ENCODE data around the gene GRAP.

The GRAP gene

GRCh38 chr17:18981335-18981641 lies 65.5 kb downstream of the GRAP start:
- no peak for DNase-seq

- DNase-seq, result no peak
Measured at GRCh38 chr17:18980682-18981334, 65.9 kb downstream of the GRAP start.

- DNase-seq, result no peak
Measured at GRCh38 chr17:18978655-18979054, 68.1 kb downstream of the GRAP start.

- no peak for DNase-seq
Measured at GRCh38 chr17:18978050-18978449, 68.7 kb downstream of the GRAP start.

- DNase-seq, result no peak
Measured at GRCh38 chr17:18977646-18978045, 69.1 kb downstream of the GRAP start.

- DNase-seq, result no peak
Measured at GRCh38 chr17:18977021-18977420, 69.7 kb downstream of the GRAP start.

GRCh38 chr17:18976201-18976600 lies 70.6 kb downstream of the GRAP start:
- no peak for DNase-seq

GRCh38 chr17:18975597-18975996 lies 71.2 kb downstream of the GRAP start:
- DNase-seq, result no peak

GRCh38 chr17:18974407-18975149 lies 72.2 kb downstream of the GRAP start:
- DNase-seq, result no peak

- DNase-seq, result no peak
Measured at GRCh38 chr17:18971801-18972200, 75.0 kb downstream of the GRAP start.
